GM21723 (cell line): ENCODE data around the gene GTPBP10.

Experiments used
- ATAC-seq: cut with Tn5 transposase; IDR thresholded peaks from one replicate; pipeline ENCODE4 v1.9.1; 2021; ENCODE audit warnings: mild to moderate bottlenecking, moderate library complexity; ENCODE audit not compliant: unreplicated experiment

The GTPBP10 gene

GRCh38 chr7:90430614-90431460 is 84.3 kb downstream of the GTPBP10 start:
- no peak for ATAC-seq

GRCh38 chr7:90432752-90433151 is 86.2 kb downstream of the GTPBP10 start:
- no peak for ATAC-seq

GRCh38 chr7:90433221-90433620 is 86.7 kb downstream of the GTPBP10 start:
- no peak for ATAC-seq
